Fibroblast of the aortic adventitia (primary cell): ENCODE results near the gene TKFC. TPM values are rescaled to one million over a fixed set of nuclear protein-coding genes. Genes with fewer than 3 reads are reported as not detected.

Experiments
- DNase-seq: peaks from one replicate; pipeline ENCODE4 v3.0.0-alpha.2; 2010; ENCODE audit warnings: low read depth
- H3K4me3 ChIP-seq: 2 replicates; pipeline ENCODE4 v1.5.1; 2011; ENCODE audit warnings: low read depth, mild to moderate bottlenecking, control low read depth, low read length, moderate library complexity
- CTCF ChIP-seq: IDR thresholded peaks from 2 replicates; pipeline ENCODE4 v1.5.1; 2011; ENCODE audit warnings: mild to moderate bottlenecking, low read length, control low read depth, inconsistent platforms; ENCODE audit not compliant: insufficient read depth
- total RNA-seq: library from RNA; depleted of rRNA; stranded (reverse); fragments of >200 nt; gene quantifications from 2 replicates; pipeline ENCODE4 v1.2.3, GENCODE V29; 2012; ENCODE audit warnings: low replicate concordance

Gene TKFC
- total RNA-seq, 1 donor: 17.6 TPM

- H3K4me3 ChIP-seq: peak overlapping the region; percentile 72
- peak; percentile 49 for DNase-seq
- no peak for TF ChIP-seq CTCF
Measured at GRCh38 chr11:61293867-61294716, 38.9 kb upstream of the TKFC start.

GRCh38 chr11:61294717-61295595 is 38.1 kb upstream of the TKFC start, which contains the start of gene VWCE:
VWCE (minus strand) TSS chr11:61295316; CDS start chr11:61295037, 279 bp downstream.
- TF ChIP-seq CTCF: peak; percentile 42
- H3K4me3 ChIP-seq: peak within 1 kb of the TSS; percentile 72
- DNase-seq: peak; percentile 43

DNA sequence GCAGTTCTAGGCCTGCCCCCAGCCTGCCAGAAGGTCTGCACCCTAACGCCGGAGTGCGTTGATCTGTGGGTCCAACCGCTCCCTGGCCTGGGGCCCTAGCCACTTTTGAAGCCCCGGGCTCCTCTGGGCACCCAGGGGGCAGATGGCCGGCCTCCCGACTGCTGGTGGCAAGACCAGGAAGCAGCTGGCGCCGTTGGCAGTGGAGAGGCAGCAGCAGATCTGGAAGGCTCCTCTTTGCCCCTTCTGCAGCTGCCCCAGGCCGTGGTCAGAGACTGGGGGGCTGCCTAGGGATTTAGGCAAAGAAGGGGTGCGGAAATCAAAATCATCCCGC is 37.5 kb upstream of the TKFC start:
- DNase-seq: no peak
- peak overlapping the region; percentile 72 for H3K4me3 ChIP-seq
- TF ChIP-seq CTCF: no peak

DNA sequence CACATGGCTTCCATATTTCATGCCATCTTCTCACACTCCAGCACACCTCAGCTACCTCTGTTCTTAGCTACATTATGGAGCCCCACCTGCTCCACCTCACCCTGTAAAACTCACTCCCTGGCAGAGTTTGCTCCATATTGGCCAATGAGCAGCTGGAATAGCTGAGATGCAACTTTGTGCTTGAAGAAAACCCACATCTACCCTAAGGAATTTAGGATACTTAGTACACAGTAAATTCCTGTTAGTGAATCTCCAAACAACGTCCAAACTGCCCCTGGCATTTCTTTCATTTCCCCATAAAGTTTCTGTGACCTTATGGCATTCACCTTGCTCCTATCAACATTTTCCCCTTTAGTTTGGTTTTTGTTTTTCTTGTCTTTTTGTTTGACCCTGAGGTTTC is 35.7 kb upstream of the TKFC start:
- no peak for TF ChIP-seq CTCF
- no peak overlapping the region for H3K4me3 ChIP-seq
- no peak for DNase-seq

DNA sequence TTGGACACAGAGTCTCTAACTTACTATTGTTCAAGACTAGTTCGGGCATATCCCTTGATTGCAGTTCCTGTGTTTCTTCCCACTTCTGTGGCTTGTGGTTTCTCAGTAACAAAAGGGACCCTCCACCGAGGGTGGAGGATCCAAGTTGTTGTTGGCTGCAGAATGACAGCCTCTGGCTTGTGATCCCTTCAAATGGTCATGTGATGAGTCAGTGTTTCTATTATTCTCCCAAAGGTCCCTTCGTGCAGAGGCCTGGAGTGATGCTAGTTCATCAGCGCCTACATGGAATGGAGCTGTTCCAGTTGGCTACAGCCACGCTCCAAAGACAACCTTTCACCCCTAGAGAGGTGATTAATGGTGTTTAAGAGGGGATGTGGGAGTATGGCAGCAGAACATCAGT is 35.3 kb upstream of the TKFC start:
- TF ChIP-seq CTCF: no peak
- no peak overlapping the region for H3K4me3 ChIP-seq
- DNase-seq: peak; percentile 100

DNA sequence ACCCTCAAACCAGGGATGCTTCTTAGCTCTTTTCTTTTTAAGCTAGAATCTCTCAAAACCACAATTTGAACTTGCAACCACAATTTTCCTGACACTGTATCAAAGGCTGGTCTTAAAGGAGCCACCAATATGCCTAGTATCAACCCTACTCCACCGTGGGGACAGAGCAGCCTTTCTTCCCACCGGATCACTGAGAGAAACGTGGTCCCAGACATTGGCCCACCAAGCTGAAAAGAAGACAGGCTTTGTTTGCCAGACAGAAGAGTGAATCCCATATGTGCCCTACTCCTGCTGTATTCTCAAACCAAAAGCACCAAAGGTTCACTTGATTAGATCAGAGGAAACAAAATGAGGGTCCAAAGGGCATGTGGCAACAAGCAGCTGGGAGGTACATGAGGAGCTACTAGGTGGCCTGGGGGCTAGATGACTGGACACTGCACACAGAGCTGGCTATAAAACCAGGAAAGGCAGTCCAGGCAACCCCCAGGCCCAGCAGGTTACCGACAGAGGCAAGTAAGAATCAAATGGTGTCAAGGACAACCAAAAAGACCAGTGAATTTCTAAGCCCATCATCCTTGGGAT is 34.3 kb upstream of the TKFC start:
- H3K4me3 ChIP-seq: no peak overlapping the region
- TF ChIP-seq CTCF: no peak
- peak; percentile 29 for DNase-seq
